Measurements from ENCODE around the gene TGFB1I1. TPM values are rescaled to one million over a fixed set of nuclear protein-coding genes. Genes with fewer than 3 reads are reported as not detected.

The TGFB1I1 gene
- total and polyA plus RNA-seq, 2 of the 13 experiments (the other 11 are each of a cell fraction or from before 2014, with no cell fraction given), result 0.80 to 2.9 TPM

DNA sequence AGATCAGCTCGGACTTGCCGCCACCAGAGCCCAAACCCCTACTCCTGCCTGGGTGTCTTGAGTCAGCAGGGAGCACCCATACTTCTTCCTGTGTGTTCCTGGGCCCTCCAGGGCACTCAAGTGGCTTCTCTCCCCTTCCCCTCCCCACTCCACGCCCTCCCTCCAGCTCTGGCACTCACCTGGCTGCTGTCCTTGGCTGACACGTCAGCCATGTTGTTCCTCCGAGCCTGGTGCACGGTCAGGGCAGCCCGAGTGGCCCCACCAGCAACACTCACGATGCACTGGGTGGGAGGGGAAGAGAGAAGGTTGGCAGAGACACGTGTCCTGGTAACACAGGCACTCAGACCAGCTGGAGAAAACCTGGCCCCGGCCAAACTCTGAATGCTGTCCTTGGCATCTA is 24.7 kb downstream of the TGFB1I1 start:
- POLR2A ChIA-PET, result interaction anchor here (1.0 to 3.1 kb wide), 2 partner anchors 11 to 19 kb away, joined by 3 to 14 read pairs; partner anchors contain the start of gene RUSF1
- H3K36me3 ChIP-seq (replicated peaks in 1 of 2; ENCODE audit: control insufficient read depth in 1 of 2, insufficient read depth in 2 of 2, low read length in 2 of 2), result peaks cover 34 to 85% of the 10 kb centered on the region in 2 experiments

More for the DNA sequence above, 24.7 kb downstream of the TGFB1I1 start:
- no peaks in the 10 kb centered on the region for H3K9me3 ChIP-seq (ENCODE audit: low read length)
- WGBS (ENCODE audit: low lambda C conversion rate), result 93% methylated on average over 9 of the region's 10 CpGs
- H3K79me2 ChIP-seq (ENCODE audit: insufficient read depth, low read length), result no peaks in the 10 kb centered on the region
- BruUV-seq (replicated peaks), result no TSS peak
- H3K27me3 ChIP-seq (ENCODE audit: control insufficient read depth in 1 of 2, insufficient read depth in 2 of 2, low read length in 2 of 2), result no peaks in the 10 kb centered on the region
- H3K9ac ChIP-seq (ENCODE audit: insufficient read depth, low read depth, low read length), result no peak overlapping the region
- no peak for FAIRE-seq
- peaks cover 7% of the 10 kb centered on the region for H3K4me1 ChIP-seq (ENCODE audit: insufficient read depth, low read length)
- no peaks in the 10 kb centered on the region for H4K20me1 ChIP-seq (ENCODE audit: insufficient read depth, low read length)
- H3K4me2 ChIP-seq (ENCODE audit: low read depth, low read length), result no peak overlapping the region
- TF ChIP-seq RAD51 (IDR thresholded peaks at IDR 0.05; ENCODE audit: borderline replicate concordance) (no peak), ZFAT (CRISPR knock-in tag; conservative IDR thresholded peaks at IDR 0.05) (no peak), MTA1 (CRISPR knock-in tag; IDR thresholded peaks at IDR 0.05; ENCODE audit: borderline replicate concordance) (no peak), ETV5 (CRISPR knock-in tag; IDR thresholded peaks at IDR 0.05; ENCODE audit: borderline replicate concordance) (no peak), HNRNPLL (IDR thresholded peaks at IDR 0.05; ENCODE audit: low read depth, low read length, poor library complexity, severe bottlenecking) (no peak), ZNF878 (CRISPR knock-in tag; IDR thresholded peaks at IDR 0.05) (no peak), MYC (CRISPR knock-in tag; IDR thresholded peaks at IDR 0.05; ENCODE audit: borderline replicate concordance) (no peak), JDP2 (CRISPR knock-in tag; IDR thresholded peaks at IDR 0.05; ENCODE audit: borderline replicate concordance) (no peak), MEIS2 (CRISPR knock-in tag; IDR thresholded peaks at IDR 0.05) (no peak), RFX5 (IDR thresholded peaks at IDR 0.05; ENCODE audit: low read depth, low read length) (no peak), FOXK2 (IDR thresholded peaks at IDR 0.05) (no peak), GATAD1 (CRISPR knock-in tag; IDR thresholded peaks at IDR 0.05) (no peak), ZNF589 (CRISPR knock-in tag; conservative IDR thresholded peaks at IDR 0.05) (no peak), ZNF556 (CRISPR knock-in tag; IDR thresholded peaks at IDR 0.05; ENCODE audit: borderline replicate concordance) (no peak), HDAC6 (IDR thresholded peaks at IDR 0.05; ENCODE audit: low read depth, low read length) (no peak), ZSCAN12 (CRISPR knock-in tag; IDR thresholded peaks at IDR 0.05) (no peak), ZNF343 (CRISPR knock-in tag; IDR thresholded peaks at IDR 0.05) (no peak)
- TF ChIP-seq, protein P1, sequence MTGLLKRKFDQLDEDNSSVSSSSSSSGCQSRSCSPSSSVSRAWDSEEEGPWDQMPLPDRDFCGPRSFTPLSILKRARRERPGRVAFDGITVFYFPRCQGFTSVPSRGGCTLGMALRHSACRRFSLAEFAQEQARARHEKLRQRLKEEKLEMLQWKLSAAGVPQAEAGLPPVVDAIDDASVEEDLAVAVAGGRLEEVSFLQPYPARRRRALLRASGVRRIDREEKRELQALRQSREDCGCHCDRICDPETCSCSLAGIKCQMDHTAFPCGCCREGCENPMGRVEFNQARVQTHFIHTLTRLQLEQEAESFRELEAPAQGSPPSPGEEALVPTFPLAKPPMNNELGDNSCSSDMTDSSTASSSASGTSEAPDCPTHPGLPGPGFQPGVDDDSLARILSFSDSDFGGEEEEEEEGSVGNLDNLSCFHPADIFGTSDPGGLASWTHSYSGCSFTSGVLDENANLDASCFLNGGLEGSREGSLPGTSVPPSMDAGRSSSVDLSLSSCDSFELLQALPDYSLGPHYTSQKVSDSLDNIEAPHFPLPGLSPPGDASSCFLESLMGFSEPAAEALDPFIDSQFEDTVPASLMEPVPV (CRISPR knock-in tag; IDR thresholded peaks at IDR 0.05), result no peak
- TF ChIP-seq, protein P2, sequence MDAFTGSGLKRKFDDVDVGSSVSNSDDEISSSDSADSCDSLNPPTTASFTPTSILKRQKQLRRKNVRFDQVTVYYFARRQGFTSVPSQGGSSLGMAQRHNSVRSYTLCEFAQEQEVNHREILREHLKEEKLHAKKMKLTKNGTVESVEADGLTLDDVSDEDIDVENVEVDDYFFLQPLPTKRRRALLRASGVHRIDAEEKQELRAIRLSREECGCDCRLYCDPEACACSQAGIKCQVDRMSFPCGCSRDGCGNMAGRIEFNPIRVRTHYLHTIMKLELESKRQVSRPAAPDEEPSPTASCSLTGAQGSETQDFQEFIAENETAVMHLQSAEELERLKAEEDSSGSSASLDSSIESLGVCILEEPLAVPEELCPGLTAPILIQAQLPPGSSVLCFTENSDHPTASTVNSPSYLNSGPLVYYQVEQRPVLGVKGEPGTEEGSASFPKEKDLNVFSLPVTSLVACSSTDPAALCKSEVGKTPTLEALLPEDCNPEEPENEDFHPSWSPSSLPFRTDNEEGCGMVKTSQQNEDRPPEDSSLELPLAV (CRISPR knock-in tag; conservative IDR thresholded peaks at IDR 0.05; ENCODE audit: low read depth), result no peak
- TF ChIP-seq, protein P3, sequence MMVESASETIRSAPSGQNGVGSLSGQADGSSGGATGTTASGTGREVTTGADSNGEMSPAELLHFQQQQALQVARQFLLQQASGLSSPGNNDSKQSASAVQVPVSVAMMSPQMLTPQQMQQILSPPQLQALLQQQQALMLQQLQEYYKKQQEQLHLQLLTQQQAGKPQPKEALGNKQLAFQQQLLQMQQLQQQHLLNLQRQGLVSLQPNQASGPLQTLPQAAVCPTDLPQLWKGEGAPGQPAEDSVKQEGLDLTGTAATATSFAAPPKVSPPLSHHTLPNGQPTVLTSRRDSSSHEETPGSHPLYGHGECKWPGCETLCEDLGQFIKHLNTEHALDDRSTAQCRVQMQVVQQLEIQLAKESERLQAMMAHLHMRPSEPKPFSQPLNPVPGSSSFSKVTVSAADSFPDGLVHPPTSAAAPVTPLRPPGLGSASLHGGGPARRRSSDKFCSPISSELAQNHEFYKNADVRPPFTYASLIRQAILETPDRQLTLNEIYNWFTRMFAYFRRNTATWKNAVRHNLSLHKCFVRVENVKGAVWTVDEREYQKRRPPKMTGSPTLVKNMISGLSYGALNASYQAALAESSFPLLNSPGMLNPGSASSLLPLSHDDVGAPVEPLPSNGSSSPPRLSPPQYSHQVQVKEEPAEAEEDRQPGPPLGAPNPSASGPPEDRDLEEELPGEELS (CRISPR knock-in tag; IDR thresholded peaks at IDR 0.05), result no peak
- no peak overlapping the region for H3K27ac ChIP-seq (ENCODE audit: extremely low read length, insufficient read depth, low read length)
- CTCF ChIA-PET (ENCODE audit: low intra/inter-chr PET ratio, low total read pairs), result no interaction called here
- ATAC-seq, result no peak
- H2AFZ ChIP-seq (ENCODE audit: low read length), result no peak overlapping the region
- in situ Hi-C loops (cut with HindIII; ENCODE audit: extremely low pct_ligation_motif_present, low pct_unique_long_range_greater_than_20kb) (no loop called here), intact Hi-C loops (cut with micrococcal nuclease; ENCODE audit: unreplicated experiment) (no loop called here)
- no peak for DNase-seq (ENCODE audit: low spot score)
- H3K4me3 ChIP-seq (replicated peaks in 1 of 3; ENCODE audit: insufficient read depth in 1 of 3, low read depth in 2 of 3, low read length in 3 of 3), result no peak overlapping the region
